Measurements from ENCODE around the gene DSCAML1. TPM values are rescaled to one million over a fixed set of nuclear protein-coding genes. Genes with fewer than 3 reads are reported as not detected.

The DSCAML1 gene
- total and polyA plus RNA-seq, 10 of the 15 experiments (the other 5 are each of a cell fraction or from before 2014, with no cell fraction given): 0.03 to 0.18 (median 0.06) TPM; not detected in 1

- no TSS peak for BruUV-seq (replicated peaks)
- Histone ChIP-seq H3K27me3 (replicated peaks in 1 of 2; ENCODE audit: control insufficient read depth in 2 of 2, insufficient read depth in 2 of 2, low read length in 1 of 2) (peaks cover 0 to 7% of the 10 kb centered on the region in 2 experiments; a peak in 1 of 4 replicates), H3K9ac (ENCODE audit: control insufficient read depth, insufficient read depth, low read length) (no peak overlapping the region), H3K79me2 (ENCODE audit: control insufficient read depth, insufficient read depth, low read length) (no peaks in the 10 kb centered on the region), H3K4me1 (ENCODE audit: control insufficient read depth, insufficient read depth, low read length) (no peaks in the 10 kb centered on the region), H2AFZ (ENCODE audit: control insufficient read depth, low read depth, low read length) (no peak overlapping the region), H3K36me3 (ENCODE audit: control insufficient read depth in 2 of 2, insufficient read depth in 2 of 2, low read length in 1 of 2) (no peaks in the 10 kb centered on the region), H3K27ac (ENCODE audit: control insufficient read depth, insufficient read depth) (no peak overlapping the region), H3K4me3 (no peak overlapping the region), H3K4me2 (ENCODE audit: control insufficient read depth, insufficient read depth) (no peak overlapping the region), H3K9me3 (replicated peaks; ENCODE audit: control insufficient read depth, insufficient read depth, low read length) (no peaks in the 10 kb centered on the region), H4K20me1 (ENCODE audit: control insufficient read depth, insufficient read depth) (no peaks in the 10 kb centered on the region)
- RAD21 ChIA-PET (ENCODE audit: unreplicated experiment): no interaction called here
- CTCF ChIA-PET: interaction anchor here (1.0 to 1.3 kb wide), 2 partner anchors 109 kb away, joined by 4 to 7 read pairs; no protein-coding TSS in a partner anchor
- in situ Hi-C loops (cut with MboI): no loop called here
- FAIRE-seq (no peak), ATAC-seq (no peak; the same call in 2 of the 3 replicates), DNase-seq (ENCODE audit: low read depth, low spot score) (no peak)
- 16% methylated on average over 8 of the region's 8 CpGs for WGBS (ENCODE audit: insufficient coverage, insufficient replicate concordance, low lambda C conversion rate, missing lambda C conversion rate)
- SMC1A ChIA-PET (ENCODE audit: uncharacterized antibody, unreplicated experiment): interaction anchor here (0.7 to 1.1 kb wide), 5 partner anchors 14 to 215 kb away, joined by 3 to 4 read pairs (median 3); no protein-coding TSS in a partner anchor
- TF ChIP-seq PML (IDR thresholded peaks at IDR 0.05; ENCODE audit: low read length) (no peak), BHLHE40 (IDR thresholded peaks at IDR 0.05; ENCODE audit: borderline replicate concordance in 1 of 2, low read depth in 2 of 2, low read length in 1 of 2) (peak in 1 of 2 experiments; percentile 59; a peak in 2 of 4 replicates), RUNX3 (IDR thresholded peaks at IDR 0.05; ENCODE audit: low read length) (0 out of 2 replicates have a peak, but pooled peaks have one; percentile 7), IKZF2 (IDR thresholded peaks at IDR 0.05) (peak; percentile 33 to 51; a peak in 2 of 4 replicates), MTA2 (IDR thresholded peaks at IDR 0.05; ENCODE audit: low read depth) (peak; percentile 28; the same call in 1 of the 2 replicates), TCF3 (IDR thresholded peaks at IDR 0.05; ENCODE audit: borderline replicate concordance, insufficient read depth, low read depth, low read length) (no peak)
- POLR2A ChIA-PET: no interaction called here
- intact Hi-C loops (cut with micrococcal nuclease; ENCODE audit: unreplicated experiment): no loop called here
These were observed 40.8 kb upstream of the DSCAML1 start for GRCh38 chr11:117837791-117838190.

- Histone ChIP-seq H3K9me3 (replicated peaks; ENCODE audit: control insufficient read depth, insufficient read depth, low read length) (no peaks in the 10 kb centered on the region), H2AFZ (ENCODE audit: control insufficient read depth, low read depth, low read length) (no peak overlapping the region), H3K9ac (ENCODE audit: control insufficient read depth, insufficient read depth, low read length) (no peak overlapping the region), H3K4me2 (ENCODE audit: control insufficient read depth, insufficient read depth) (no peak overlapping the region), H3K36me3 (ENCODE audit: control insufficient read depth in 2 of 2, insufficient read depth in 2 of 2, low read length in 1 of 2) (no peaks in the 10 kb centered on the region), H3K27me3 (replicated peaks in 1 of 2; ENCODE audit: control insufficient read depth in 2 of 2, insufficient read depth in 2 of 2, low read length in 1 of 2) (peaks cover 0 to 7% of the 10 kb centered on the region in 2 experiments; a peak in 1 of 4 replicates), H3K27ac (ENCODE audit: control insufficient read depth, insufficient read depth) (no peak overlapping the region), H3K79me2 (ENCODE audit: control insufficient read depth, insufficient read depth, low read length) (no peaks in the 10 kb centered on the region), H3K4me3 (no peak overlapping the region), H4K20me1 (ENCODE audit: control insufficient read depth, insufficient read depth) (no peaks in the 10 kb centered on the region), H3K4me1 (ENCODE audit: control insufficient read depth, insufficient read depth, low read length) (no peaks in the 10 kb centered on the region)
- ChIA-PET CTCF (interaction anchor here (1.0 kb wide), 1 partner anchor 110 kb away, joined by 4 read pairs; no protein-coding TSS in a partner anchor), RAD21 (ENCODE audit: unreplicated experiment) (no interaction called here), POLR2A (no interaction called here), SMC1A (ENCODE audit: uncharacterized antibody, unreplicated experiment) (interaction anchor here (0.7 to 1.0 kb wide), 4 partner anchors 14 to 109 kb away, joined by 3 read pairs; no protein-coding TSS in a partner anchor)
- FAIRE-seq (no peak), DNase-seq (ENCODE audit: low read depth, low spot score) (no peak), ATAC-seq (no peak)
- in situ Hi-C loops (cut with MboI) (no loop called here), intact Hi-C loops (cut with micrococcal nuclease; ENCODE audit: unreplicated experiment) (no loop called here)
- no peak for TF ChIP-seq TBL1XR1 (IDR thresholded peaks at IDR 0.05; ENCODE audit: low read depth, low read length)
- TF ChIP-seq CREM (IDR thresholded peaks at IDR 0.05; ENCODE audit: low read depth): no peak
- TF ChIP-seq NRF1 (conservative IDR thresholded peaks at IDR 0.05; ENCODE audit: low read depth, low read length): no peak
- no peak for TF ChIP-seq KDM1A (IDR thresholded peaks at IDR 0.05; ENCODE audit: borderline replicate concordance)
- 20% methylated on average over 18 of the region's 18 CpGs for WGBS (ENCODE audit: insufficient coverage, insufficient replicate concordance, low lambda C conversion rate, missing lambda C conversion rate)
- no TSS peak for BruUV-seq (replicated peaks)
These were observed 40.2 kb upstream of the DSCAML1 start for GRCh38 chr11:117837070-117837776.

Measured in GM12878 (cell line).